ENCODE data around the gene AKIRIN1.
"Not testable (repeated sequence)": the region's sequence is repeated elsewhere in the genome, so short reads cannot be mapped to it uniquely, and the experiment has no call there.

Gene AKIRIN1, protein sequence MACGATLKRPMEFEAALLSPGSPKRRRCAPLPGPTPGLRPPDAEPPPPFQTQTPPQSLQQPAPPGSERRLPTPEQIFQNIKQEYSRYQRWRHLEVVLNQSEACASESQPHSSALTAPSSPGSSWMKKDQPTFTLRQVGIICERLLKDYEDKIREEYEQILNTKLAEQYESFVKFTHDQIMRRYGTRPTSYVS

GRCh38 chr1:38990738-38991637 is at the start of gene AKIRIN1:
Gene AKIRIN1, plus strand, starts transcription at chr1:38991276. Its CDS starts 105 bp downstream, at chr1:38991381.
- FAIRE-seq (no peak), DNase-seq (ENCODE audit: low spot score) (peak; percentile 92)

- FAIRE-seq, result no peak
- peak; percentile 32 for DNase-seq (ENCODE audit: low spot score)
Observed at GRCh38 chr1:38941527-38942019, 49.5 kb upstream of the AKIRIN1 start, which contains the start of gene RHBDL2. Gene RHBDL2, minus strand, starts transcription at chr1:38941830. Its CDS starts 22,618 bp downstream, at chr1:38919212.

DNA sequence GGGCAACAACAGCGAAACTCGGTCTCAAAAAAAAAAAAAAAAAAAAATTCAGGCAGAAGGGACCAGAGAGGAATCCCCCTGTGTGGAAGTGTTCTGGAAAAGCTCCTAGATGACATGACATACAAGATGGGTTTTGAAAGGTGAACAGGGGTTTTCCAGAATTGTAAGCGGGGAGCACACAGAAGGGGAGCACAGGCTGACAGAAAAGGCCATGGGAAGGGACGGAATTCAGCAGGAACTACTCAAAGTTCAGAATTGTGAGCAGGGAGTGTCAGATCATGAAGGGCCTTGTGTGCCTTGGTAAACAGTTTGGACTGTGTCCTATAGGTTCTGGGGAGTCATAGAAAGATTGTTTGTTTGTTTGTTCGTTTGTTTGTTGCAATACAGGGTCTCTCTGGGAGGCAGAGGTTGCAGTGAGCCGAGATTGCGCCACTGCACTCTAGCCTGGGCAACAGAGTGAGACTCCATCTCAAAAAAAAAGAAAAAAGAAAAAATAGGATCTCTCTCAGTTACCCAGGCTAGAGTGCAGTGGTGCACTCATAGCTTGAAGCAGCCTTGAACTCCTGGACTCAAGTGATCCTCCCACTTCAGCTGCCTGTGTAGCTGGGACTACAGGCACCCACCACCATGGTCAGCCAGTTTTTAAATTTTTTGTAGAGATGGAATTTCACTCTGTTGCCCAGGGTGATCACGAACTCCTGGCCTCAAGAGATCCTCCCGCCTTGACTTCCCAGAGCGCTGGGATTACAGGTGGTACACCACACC is 48.2 kb upstream of the AKIRIN1 start:
- DNase-seq (ENCODE audit: low spot score), result no peak
- no peak for FAIRE-seq

GRCh38 chr1:38944547-38944946 is 46.5 kb upstream of the AKIRIN1 start:
- FAIRE-seq, result no peak

DNA sequence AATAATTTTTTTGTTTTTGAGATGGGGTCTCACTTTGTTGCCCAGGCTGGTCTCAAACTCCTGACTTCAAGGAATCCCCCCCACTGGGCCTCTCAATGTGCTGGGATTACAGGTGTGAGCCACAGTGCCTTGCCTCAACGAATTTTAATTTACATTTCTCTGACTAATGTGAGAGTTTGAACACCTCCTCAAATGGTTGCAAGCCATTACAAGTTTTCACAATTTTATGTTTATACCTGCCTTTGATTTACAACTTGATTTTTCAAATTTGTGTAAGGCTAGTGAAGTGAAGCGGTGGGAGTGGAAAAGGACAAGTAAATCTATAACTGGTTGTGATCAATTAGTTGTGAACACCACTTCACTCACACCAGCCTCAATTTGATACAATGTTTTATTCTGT is 40.5 kb upstream of the AKIRIN1 start:
- FAIRE-seq (no peak), DNase-seq (ENCODE audit: low spot score) (no peak)

More at GRCh38 chr1:38944547-38944946, 46.5 kb upstream of the AKIRIN1 start:
- DNase-seq (ENCODE audit: low spot score), result no peak

- FAIRE-seq (no peak), DNase-seq (ENCODE audit: low spot score) (peak; percentile 15)
Observed at GRCh38 chr1:38953433-38953860, 37.6 kb upstream of the AKIRIN1 start.

DNA sequence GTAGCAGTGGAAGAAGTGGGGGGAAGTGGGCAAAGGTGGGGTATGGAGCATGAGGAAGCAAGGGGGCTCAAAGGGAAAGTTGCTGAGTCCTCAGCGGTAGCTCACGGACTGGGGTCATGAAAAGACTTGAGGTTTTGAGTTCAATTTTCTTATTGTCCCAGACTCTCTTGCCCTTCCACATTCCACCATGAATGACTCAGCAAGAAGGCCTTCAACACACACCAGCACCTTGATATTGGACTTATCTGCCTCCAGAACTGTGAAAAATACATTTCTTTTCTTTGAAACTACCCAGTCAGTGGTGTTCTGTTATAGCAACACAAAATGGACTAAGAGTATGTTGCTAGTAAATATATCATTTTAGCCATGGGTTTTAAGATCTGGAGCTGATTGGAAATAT is 32.1 kb upstream of the AKIRIN1 start:
- peak; percentile 42 for DNase-seq (ENCODE audit: low spot score)
- no peak for FAIRE-seq

DNA sequence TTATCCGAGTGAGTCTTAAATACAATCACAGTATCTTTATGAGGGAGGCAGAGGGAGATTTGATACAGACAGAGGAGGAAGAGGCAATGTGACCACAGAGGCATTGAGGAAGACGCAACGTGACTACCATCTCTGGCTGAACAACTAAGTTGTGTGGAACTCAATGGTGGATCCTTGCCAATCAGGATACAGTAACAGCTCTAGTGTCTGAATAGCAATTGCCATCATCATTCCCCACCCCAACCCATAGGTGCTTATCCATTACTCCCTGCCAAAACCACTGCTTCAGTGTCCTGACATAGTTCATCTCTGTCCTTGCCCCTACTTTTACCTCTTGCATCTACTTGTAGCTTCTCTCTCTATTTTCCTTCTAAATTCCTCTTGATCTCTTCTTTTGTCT is 29.0 kb upstream of the AKIRIN1 start:
- DNase-seq (ENCODE audit: low spot score), result peak; percentile 59
- peak; percentile 52 for FAIRE-seq

GRCh38 chr1:38962560-38962959 is 28.5 kb upstream of the AKIRIN1 start:
- FAIRE-seq (no peak), DNase-seq (ENCODE audit: low spot score) (no peak)

GRCh38 chr1:38964140-38964548 is 26.9 kb upstream of the AKIRIN1 start:
- no peak for DNase-seq (ENCODE audit: low spot score)
- no peak for FAIRE-seq

- not testable (repeated sequence) for DNase-seq (ENCODE audit: low spot score); FAIRE-seq
Observed at GRCh38 chr1:38973145-38973544, 17.9 kb upstream of the AKIRIN1 start.

DNA sequence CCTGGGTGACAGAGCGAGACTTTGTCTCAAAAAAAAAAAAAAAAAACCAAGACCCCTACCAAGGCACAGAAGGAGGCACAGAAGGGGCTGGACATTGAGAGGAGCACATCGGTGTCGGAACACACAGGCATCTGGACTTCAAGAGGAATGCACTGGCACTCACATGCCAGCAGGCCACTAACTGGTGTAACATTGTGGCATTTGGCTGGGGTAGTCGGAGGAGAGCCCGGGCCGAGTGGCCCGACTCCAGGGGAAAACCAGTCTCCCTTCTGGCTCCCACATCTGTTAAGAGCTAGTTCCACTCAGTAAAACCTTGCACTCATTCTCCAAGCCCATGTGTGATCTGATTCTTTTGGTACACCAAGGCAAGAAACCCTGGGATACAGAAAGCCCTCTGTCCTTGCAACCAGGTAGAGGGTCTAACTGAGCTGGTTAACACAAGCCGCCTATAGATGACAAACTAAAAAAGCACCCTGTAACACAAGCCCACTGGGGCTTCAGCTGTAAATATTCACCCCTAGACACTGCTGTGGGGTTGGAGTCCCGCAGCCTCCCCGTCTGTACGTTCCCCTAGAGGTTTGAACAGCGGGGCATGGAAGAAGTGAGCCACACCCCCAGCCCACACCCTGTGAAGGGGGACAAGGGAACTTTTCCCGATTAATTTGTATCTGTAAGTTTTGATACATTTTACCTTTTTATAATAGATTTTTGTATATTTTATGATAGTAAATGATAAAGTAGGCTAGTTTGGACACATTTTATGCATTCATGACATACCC is 17.2 kb upstream of the AKIRIN1 start:
- no peak for FAIRE-seq
- DNase-seq (ENCODE audit: low spot score), result no peak

- DNase-seq (ENCODE audit: low spot score); FAIRE-seq: not testable (repeated sequence)
Observed at GRCh38 chr1:38977399-38978244, 13.5 kb upstream of the AKIRIN1 start.

GRCh38 chr1:38978245-38978542 is 12.9 kb upstream of the AKIRIN1 start:
- FAIRE-seq; DNase-seq (ENCODE audit: low spot score): not testable (repeated sequence)

GRCh38 chr1:38979380-38979779 is 11.7 kb upstream of the AKIRIN1 start:
- not testable (repeated sequence) for DNase-seq (ENCODE audit: low spot score); FAIRE-seq

DNA sequence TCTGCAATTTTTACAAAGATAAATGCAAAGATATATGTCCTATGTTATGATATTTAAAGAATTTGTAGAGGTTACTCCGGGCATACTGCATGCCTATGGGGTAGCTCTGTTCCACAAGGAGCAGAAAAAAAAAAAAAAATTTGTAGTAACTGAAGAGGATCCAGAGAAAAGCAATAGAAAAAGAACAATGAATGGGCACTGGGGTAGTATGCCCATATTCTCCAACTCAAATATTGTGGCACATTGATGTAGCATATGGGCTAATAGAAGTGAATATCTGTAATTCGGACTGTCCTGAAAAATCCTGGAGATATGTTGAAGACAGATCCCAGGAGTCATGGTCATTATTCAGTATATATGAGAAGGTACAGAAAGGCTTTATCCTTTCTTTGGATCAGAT is 1.1 kb upstream of the AKIRIN1 start:
- DNase-seq (ENCODE audit: low spot score) (no peak), FAIRE-seq (no peak)

DNA sequence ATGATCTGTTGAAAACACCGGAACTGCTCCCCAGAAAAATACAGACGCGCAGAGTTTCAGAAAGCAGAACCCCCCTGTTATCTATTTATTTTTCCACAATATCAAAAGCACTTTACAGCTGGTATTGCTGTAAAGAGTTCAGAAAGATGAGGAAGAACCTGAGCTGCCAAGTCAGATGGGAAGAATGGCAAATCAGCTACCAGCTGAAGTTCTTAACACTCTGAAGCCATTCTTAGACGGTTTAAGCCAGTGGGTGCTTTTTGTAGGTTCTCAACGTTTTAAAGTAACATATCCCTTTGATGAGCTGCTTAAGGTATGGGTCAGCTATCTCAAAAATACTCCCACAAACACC is 714 bp upstream of the AKIRIN1 start:
- FAIRE-seq (no peak), DNase-seq (ENCODE audit: low spot score) (no peak)

GRCh38 chr1:38991638-38992411 is 749 bp downstream of the AKIRIN1 start:
- FAIRE-seq (no peak), DNase-seq (ENCODE audit: low spot score) (peak; percentile 23)

DNA sequence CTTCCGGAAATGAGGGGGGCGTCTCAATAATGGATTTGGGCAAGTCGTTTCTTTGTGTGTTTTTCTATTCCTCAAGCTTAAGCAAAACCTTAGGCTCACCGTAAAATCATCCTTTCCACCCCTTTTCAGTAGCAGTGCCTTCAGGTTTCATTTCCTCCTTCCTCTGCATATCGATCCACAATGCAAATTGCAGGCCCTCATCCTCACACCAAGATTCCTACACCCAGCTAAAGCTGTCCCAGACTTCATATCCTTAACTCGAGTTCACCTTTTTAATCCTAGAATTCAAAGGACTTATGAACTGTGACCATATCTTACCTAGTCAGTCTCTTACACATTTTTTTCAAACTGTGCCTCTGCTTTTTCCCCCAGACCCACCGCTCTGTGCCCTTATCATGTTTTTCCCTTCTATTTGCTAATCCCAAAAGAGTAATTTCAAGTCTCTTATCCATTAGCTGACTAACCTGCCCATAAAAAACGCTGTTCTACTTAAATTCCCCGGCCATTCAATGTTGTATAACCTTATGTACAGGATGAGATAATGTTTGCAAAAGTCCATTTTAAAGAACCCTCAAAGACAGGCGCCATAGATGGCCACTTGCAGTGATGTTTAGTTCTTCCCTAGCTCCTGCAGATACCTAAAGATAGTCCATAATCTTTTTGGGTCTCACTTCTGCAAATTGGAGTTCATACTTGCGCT is 1.5 kb downstream of the AKIRIN1 start:
- DNase-seq (ENCODE audit: low spot score) (no peak), FAIRE-seq (no peak)
